IPS DF 6.9 (cell line): ENCODE data around the gene STXBP3.
"Not testable (repeated sequence)": the region's sequence is repeated elsewhere in the genome, so short reads cannot be mapped to it uniquely, and the experiment has no call there.

Experiments
- DNase-seq: peaks from one replicate; pipeline ENCODE4 v3.0.0-alpha.2; 2013; ENCODE audit warnings: low read depth, low spot score
- H3K27ac ChIP-seq: one replicate; pipeline ENCODE4 v1.5.1; 2013; ENCODE audit warnings: low read length, control low read depth
- H3K27me3 ChIP-seq: 2 replicates; pipeline ENCODE4 v1.6.1; 2013; ENCODE audit warnings: mild to moderate bottlenecking, low read length; ENCODE audit not compliant: control insufficient read depth, insufficient read depth
- H3K36me3 ChIP-seq: 2 replicates; pipeline ENCODE4 v1.6.1; 2013; ENCODE audit warnings: low read length; ENCODE audit not compliant: control insufficient read depth, insufficient read depth
- H3K4me1 ChIP-seq: 2 replicates; pipeline ENCODE4 v1.6.1; 2013; ENCODE audit warnings: low read length; ENCODE audit not compliant: control insufficient read depth, insufficient read depth
- H3K4me3 ChIP-seq: 2 replicates; pipeline ENCODE4 v1.5.1; 2013; ENCODE audit warnings: mild to moderate bottlenecking, low read length
- H3K9me3 ChIP-seq: 2 replicates; pipeline ENCODE4 v1.6.1; 2013; ENCODE audit warnings: low read length, inconsistent platforms; ENCODE audit not compliant: control insufficient read depth, insufficient read depth
- WGBS: extraction: QIAGEN DNeasy Blood & Tissue Kit; methylation state at CpG from one replicate; pipeline ENCODE4 v1.1.7; 2013; ENCODE audit warnings: mixed read lengths, missing lambda C conversion rate; ENCODE audit not compliant: insufficient read length, insufficient coverage; 5-methylcytosine and 5-hydroxymethylcytosine counted together

STXBP3 gene, protein sequence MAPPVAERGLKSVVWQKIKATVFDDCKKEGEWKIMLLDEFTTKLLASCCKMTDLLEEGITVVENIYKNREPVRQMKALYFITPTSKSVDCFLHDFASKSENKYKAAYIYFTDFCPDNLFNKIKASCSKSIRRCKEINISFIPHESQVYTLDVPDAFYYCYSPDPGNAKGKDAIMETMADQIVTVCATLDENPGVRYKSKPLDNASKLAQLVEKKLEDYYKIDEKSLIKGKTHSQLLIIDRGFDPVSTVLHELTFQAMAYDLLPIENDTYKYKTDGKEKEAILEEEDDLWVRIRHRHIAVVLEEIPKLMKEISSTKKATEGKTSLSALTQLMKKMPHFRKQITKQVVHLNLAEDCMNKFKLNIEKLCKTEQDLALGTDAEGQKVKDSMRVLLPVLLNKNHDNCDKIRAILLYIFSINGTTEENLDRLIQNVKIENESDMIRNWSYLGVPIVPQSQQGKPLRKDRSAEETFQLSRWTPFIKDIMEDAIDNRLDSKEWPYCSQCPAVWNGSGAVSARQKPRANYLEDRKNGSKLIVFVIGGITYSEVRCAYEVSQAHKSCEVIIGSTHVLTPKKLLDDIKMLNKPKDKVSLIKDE

GRCh38 chr1:108746382-108747170 lies at the start of gene STXBP3:
TSS of gene STXBP3 (plus strand) at chr1:108746674. CDS start at chr1:108746738, 64 bp downstream.
- no peak within 1 kb of the TSS for H3K27ac ChIP-seq
- peak within 1 kb of the TSS; percentile 77; the same call in 1 of the 2 replicates for H3K4me3 ChIP-seq
- peak; percentile 95 for DNase-seq
- H3K36me3 ChIP-seq, result no peaks in the 10 kb centered on the region
- H3K4me1 ChIP-seq, result no peaks in the 10 kb centered on the region
- no CpG with 5 or more reads among the region's 75 CpGs for WGBS
- H3K27me3 ChIP-seq, result no peaks in the 10 kb centered on the region
- H3K9me3 ChIP-seq, result no peaks in the 10 kb centered on the region

DNA sequence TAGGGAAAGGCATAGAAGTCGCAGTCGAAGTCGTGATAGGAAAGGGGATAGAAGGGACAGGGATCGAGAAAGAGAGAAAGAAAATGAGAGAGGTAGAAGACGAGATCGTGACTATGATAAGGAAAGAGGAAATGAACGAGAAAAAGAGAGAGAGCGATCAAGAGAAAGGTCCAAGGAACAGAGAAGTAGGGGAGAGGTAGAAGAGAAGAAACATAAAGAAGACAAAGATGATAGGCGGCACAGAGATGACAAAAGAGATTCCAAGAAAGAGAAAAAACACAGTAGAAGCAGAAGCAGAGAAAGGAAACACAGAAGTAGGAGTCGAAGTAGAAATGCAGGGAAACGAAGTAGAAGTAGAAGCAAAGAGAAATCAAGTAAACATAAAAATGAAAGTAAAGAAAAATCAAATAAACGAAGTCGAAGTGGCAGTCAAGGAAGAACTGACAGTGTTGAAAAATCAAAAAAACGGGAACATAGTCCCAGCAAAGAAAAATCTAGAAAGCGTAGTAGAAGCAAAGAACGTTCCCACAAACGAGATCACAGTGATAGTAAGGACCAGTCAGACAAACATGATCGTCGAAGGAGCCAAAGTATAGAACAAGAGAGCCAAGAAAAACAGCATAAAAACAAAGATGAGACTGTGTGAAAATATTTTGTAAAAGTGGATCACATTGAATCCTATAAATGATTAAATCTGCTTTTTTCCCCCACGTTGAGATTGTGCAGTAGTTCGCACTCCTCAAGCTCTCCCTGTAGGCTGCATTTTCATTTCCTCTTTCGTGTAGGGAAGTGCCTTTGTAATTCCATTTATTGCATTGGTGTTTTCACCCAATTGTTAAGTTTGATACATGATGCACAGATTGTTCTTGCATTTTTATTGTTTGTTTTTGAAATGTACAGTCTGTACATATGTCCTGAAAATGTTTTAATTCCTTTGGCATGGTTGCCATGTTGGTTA lies 46.8 kb upstream of the STXBP3 start:
- Histone ChIP-seq H3K9me3 (no peaks in the 10 kb centered on the region), H3K36me3 (peaks cover 19% of the 10 kb centered on the region; the same call in 1 of the 2 replicates), H3K4me3 (no peak overlapping the region), H3K4me1 (no peaks in the 10 kb centered on the region), H3K27me3 (no peaks in the 10 kb centered on the region), H3K27ac (no peak overlapping the region)
- DNase-seq, result no peak
- WGBS, result 100% methylated on average over 8 of the region's 22 CpGs

- WGBS, result no CpG with 5 or more reads among the region's 5 CpGs
- Histone ChIP-seq H3K9me3 (no peaks in the 10 kb centered on the region), H3K4me1 (no peaks in the 10 kb centered on the region), H3K4me3 (no peak overlapping the region), H3K27me3 (no peaks in the 10 kb centered on the region), H3K27ac (no peak overlapping the region), H3K36me3 (peaks cover 19% of the 10 kb centered on the region; the same call in 1 of the 2 replicates)
- DNase-seq, result no peak
Measured at GRCh38 chr1:108701176-108701849, 45.2 kb upstream of the STXBP3 start.

- not testable (repeated sequence) for H3K4me1 ChIP-seq, H3K27me3 ChIP-seq, H3K4me3 ChIP-seq, H3K27ac ChIP-seq, H3K9me3 ChIP-seq, DNase-seq
- peaks cover 15% of the 10 kb centered on the region; the same call in 1 of the 2 replicates for H3K36me3 ChIP-seq
- no CpG with 5 or more reads among the region's 6 CpGs for WGBS
Measured at GRCh38 chr1:108702109-108702508, 44.4 kb upstream of the STXBP3 start.

GRCh38 chr1:108703939-108704338 lies 42.5 kb upstream of the STXBP3 start:
- WGBS, result no CpG with 5 or more reads among the region's 6 CpGs
- H3K4me3 ChIP-seq, result no peak overlapping the region
- H3K4me1 ChIP-seq, result no peaks in the 10 kb centered on the region
- no peak overlapping the region for H3K27ac ChIP-seq
- H3K27me3 ChIP-seq, result no peaks in the 10 kb centered on the region
- no peaks in the 10 kb centered on the region for H3K9me3 ChIP-seq
- H3K36me3 ChIP-seq, result peaks cover 10% of the 10 kb centered on the region; the same call in 1 of the 2 replicates
- DNase-seq, result no peak

DNA sequence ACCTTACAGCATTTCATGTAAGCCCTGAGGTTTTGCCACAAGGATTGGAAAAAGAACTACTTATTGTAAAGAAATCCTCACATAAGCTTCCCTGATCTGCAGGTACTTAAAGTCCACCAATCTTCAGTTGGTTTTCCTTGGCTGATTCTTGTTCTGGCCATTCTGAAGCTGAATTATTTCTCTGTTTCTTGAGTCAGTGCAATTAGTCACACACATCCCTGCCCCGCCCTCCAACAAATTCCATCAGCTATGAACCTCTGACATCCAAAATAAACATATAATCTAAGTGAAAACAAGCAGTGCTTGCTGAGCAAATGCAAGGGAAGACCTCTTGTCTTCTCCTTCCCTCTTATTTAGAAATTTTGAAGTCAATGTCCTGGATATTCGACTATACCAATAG lies 42.0 kb upstream of the STXBP3 start:
- WGBS, result no CpG with 5 or more reads among the region's 2 CpGs
- H3K4me1 ChIP-seq, result no peaks in the 10 kb centered on the region
- H3K27ac ChIP-seq, result no peak overlapping the region
- no peaks in the 10 kb centered on the region for H3K27me3 ChIP-seq
- H3K9me3 ChIP-seq, result no peaks in the 10 kb centered on the region
- H3K36me3 ChIP-seq, result peaks cover 10% of the 10 kb centered on the region; the same call in 1 of the 2 replicates
- no peak for DNase-seq
- no peak overlapping the region for H3K4me3 ChIP-seq

DNA sequence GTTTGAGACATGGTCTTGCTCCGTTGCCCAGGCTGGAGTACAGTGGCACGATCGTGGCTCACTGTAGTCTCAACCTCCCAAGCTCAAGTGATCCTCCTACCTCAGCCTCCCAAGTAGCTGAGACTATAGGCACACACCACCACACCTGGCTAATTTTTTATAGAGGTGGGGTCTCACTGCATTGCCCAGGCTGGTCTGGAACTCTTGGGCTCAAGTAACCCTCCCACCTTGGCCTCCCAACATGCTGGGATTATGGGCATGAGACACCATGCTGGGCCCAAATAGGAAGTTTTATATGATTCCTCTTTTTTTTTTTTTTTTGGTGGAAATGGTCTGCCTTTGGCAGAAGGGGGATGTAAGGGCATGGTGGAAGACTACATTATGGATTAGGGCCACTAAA lies 39.8 kb upstream of the STXBP3 start:
- H3K4me3 ChIP-seq, result no peak overlapping the region
- H3K36me3 ChIP-seq, result peaks cover 2% of the 10 kb centered on the region; the same call in 1 of the 2 replicates
- no peaks in the 10 kb centered on the region for H3K27me3 ChIP-seq
- H3K4me1 ChIP-seq, result no peaks in the 10 kb centered on the region
- DNase-seq, result no peak
- H3K27ac ChIP-seq, result no peak overlapping the region
- no peaks in the 10 kb centered on the region for H3K9me3 ChIP-seq
- WGBS, result no CpG with 5 or more reads among the region's 3 CpGs

DNA sequence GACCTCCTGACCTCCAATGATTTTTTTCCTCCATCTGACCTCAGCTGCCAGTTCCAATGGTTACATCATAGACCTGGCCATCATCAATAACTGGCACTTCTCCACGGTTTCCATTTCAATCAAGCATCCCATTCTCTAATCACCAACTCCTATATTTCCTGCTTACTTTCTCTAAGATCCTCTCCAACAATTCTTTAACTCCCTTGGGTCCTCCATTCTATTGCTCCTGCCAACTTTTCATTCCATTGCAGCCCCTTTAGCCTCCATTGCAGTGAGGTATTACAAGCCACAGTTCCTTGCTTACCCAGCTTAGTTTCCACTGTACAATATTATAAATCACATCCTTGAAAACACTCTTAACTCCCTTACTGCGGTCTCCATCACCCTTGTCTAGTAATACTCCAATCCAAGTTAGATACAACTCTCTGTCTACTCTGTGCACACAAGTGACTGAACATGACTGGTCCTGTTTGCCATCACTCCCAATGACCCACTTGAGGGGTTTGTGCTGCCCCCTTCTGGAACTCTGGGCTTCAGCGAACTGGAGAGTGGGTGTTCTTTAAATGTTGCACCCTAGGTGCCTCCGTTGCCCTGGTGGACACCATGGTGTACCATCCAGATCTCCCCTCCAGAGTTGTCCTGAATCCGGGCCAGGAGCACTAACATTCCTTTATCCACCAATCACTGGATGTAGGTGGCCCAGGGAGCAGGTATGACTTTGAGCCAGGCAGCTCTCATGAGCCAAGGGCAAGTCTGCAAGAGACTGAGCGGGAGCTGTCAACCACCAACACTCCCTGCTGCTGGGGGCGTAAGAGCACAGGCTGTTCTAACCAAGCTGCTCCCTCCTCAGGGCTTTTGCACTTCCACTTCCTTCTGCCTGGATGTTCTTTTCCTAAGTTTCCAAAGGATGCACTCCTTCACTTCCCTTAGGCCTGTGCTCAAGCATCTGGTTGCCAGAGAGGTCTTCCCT lies 37.5 kb upstream of the STXBP3 start:
- H3K9me3 ChIP-seq, result no peaks in the 10 kb centered on the region
- no peaks in the 10 kb centered on the region for H3K27me3 ChIP-seq
- H3K36me3 ChIP-seq, result no peaks in the 10 kb centered on the region
- H3K4me3 ChIP-seq, result no peak overlapping the region
- H3K27ac ChIP-seq, result no peak overlapping the region
- DNase-seq, result no peak
- peaks cover 2% of the 10 kb centered on the region; the same call in 1 of the 2 replicates for H3K4me1 ChIP-seq
- no CpG with 5 or more reads among the region's 7 CpGs for WGBS
